ENCODE measurements around the gene TPSAB1. TPM values are rescaled to one million over a fixed set of nuclear protein-coding genes. Genes with fewer than 3 reads are reported as not detected.

Gene TPSAB1
- total RNA-seq, 1 donor from 2014 or later = not detected

- no peak overlapping the region for H3K4me3 Mint-ChIP-seq (ENCODE audit: unreplicated experiment)
- H3K27ac Mint-ChIP-seq (ENCODE audit: unreplicated experiment) = no peak overlapping the region
- no peak overlapping the region for H3K4me2 ChIP-seq (ENCODE audit: low read length)
- H3K27me3 Mint-ChIP-seq (ENCODE audit: low read depth, unreplicated experiment) = peaks cover 43% of the 10 kb centered on the region
- no peaks in the 10 kb centered on the region for H3K36me3 Mint-ChIP-seq (ENCODE audit: low read depth, unreplicated experiment)
- no peaks in the 10 kb centered on the region for H4K20me1 ChIP-seq (ENCODE audit: insufficient read depth, low read length)
- FAIRE-seq = no peak
- no peaks in the 10 kb centered on the region for H3K79me2 ChIP-seq (ENCODE audit: insufficient read depth, low read length)
- peaks cover 2% of the 10 kb centered on the region for H3K9me3 Mint-ChIP-seq (ENCODE audit: unreplicated experiment)
- peaks cover 27% of the 10 kb centered on the region for H3K27me3 ChIP-seq (ENCODE audit: insufficient read depth, low read length)
- H3K9ac ChIP-seq (ENCODE audit: low read length) = no peak overlapping the region
- DNase-seq (ENCODE audit: low read depth) = no peak
- TF ChIP-seq EZH2 (IDR thresholded peaks at IDR 0.05; ENCODE audit: insufficient read depth, low read length) = no peak
- TF ChIP-seq CTCF (IDR thresholded peaks at IDR 0.05; ENCODE audit: insufficient read depth, low read depth, low read length) = no peak
- no peaks in the 10 kb centered on the region for H3K4me1 ChIP-seq (ENCODE audit: insufficient read depth, low read length)
- no peaks in the 10 kb centered on the region for H3K36me3 ChIP-seq (ENCODE audit: insufficient read depth, low read length)
- peaks cover 4% of the 10 kb centered on the region for H3K4me1 Mint-ChIP-seq (ENCODE audit: low read depth, unreplicated experiment)
- H3K4me3 ChIP-seq (ENCODE audit: insufficient read depth, low read depth, low read length) = no peak overlapping the region
- H2AFZ ChIP-seq (ENCODE audit: low read depth, low read length) = no peak overlapping the region
- H3K9me3 ChIP-seq (ENCODE audit: insufficient read depth, low read depth, low read length) = no peaks in the 10 kb centered on the region
- H3K27ac ChIP-seq (ENCODE audit: low read depth, low read length) = no peak overlapping the region
Measured at GRCh38 chr16:1290063-1290501, 49.6 kb downstream of the TPSAB1 start.

DNA sequence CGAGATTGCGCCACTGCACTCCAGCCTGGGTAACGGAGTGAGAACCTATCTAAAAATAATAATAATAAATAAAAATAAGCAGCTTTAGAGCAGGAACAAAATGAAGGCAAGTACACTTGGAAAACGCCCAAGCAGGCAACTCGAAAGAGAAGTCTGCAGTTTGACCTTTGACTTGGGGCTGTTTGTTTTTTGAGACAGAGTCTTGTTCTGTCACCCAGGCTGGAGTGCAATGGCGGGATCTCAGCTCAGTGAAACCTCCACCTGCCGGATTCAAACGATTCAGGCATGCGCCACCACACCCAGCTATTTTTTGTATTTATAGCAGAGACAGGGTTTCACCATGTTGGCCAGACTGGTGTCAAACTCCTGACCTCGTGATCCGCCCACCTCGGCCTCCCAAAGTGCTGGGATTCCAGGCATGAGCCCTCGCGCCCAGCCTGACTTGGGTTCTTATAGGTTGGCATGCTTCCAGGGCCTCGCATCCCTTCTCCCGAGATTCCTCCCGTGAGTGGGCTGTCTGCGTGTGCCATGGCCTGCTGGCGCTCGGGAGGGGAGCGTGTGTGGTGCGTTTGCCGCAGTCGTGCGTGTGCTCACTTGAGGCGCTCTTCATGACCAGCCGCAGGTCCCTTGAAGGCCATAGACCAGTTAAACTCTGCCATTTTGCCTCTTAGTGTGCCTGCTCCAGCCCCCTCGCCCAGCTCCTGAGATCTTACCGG is 50.5 kb downstream of the TPSAB1 start:
- Mint-ChIP-seq H3K27me3 (ENCODE audit: low read depth, unreplicated experiment) (peaks cover 42% of the 10 kb centered on the region), H3K36me3 (ENCODE audit: low read depth, unreplicated experiment) (no peaks in the 10 kb centered on the region), H3K27ac (ENCODE audit: unreplicated experiment) (no peak overlapping the region), H3K9me3 (ENCODE audit: unreplicated experiment) (peaks cover 2% of the 10 kb centered on the region), H3K4me1 (ENCODE audit: low read depth, unreplicated experiment) (peaks cover 4% of the 10 kb centered on the region), H3K4me3 (ENCODE audit: unreplicated experiment) (no peak overlapping the region)
- Histone ChIP-seq H3K4me1 (ENCODE audit: insufficient read depth, low read length) (no peaks in the 10 kb centered on the region), H3K27ac (ENCODE audit: low read depth, low read length) (no peak overlapping the region), H4K20me1 (ENCODE audit: insufficient read depth, low read length) (no peaks in the 10 kb centered on the region), H2AFZ (ENCODE audit: low read depth, low read length) (no peak overlapping the region), H3K36me3 (ENCODE audit: insufficient read depth, low read length) (no peaks in the 10 kb centered on the region), H3K79me2 (ENCODE audit: insufficient read depth, low read length) (no peaks in the 10 kb centered on the region), H3K9ac (ENCODE audit: low read length) (no peak overlapping the region), H3K27me3 (ENCODE audit: insufficient read depth, low read length) (peaks cover 24% of the 10 kb centered on the region), H3K9me3 (ENCODE audit: insufficient read depth, low read depth, low read length) (no peaks in the 10 kb centered on the region), H3K4me2 (ENCODE audit: low read length) (no peak overlapping the region), H3K4me3 (ENCODE audit: insufficient read depth, low read depth, low read length) (no peak overlapping the region)
- no peak for FAIRE-seq
- DNase-seq (ENCODE audit: low read depth) = no peak
- TF ChIP-seq EZH2 (IDR thresholded peaks at IDR 0.05; ENCODE audit: insufficient read depth, low read length) = no peak
- no peak for TF ChIP-seq CTCF (IDR thresholded peaks at IDR 0.05; ENCODE audit: insufficient read depth, low read depth, low read length)

DNA sequence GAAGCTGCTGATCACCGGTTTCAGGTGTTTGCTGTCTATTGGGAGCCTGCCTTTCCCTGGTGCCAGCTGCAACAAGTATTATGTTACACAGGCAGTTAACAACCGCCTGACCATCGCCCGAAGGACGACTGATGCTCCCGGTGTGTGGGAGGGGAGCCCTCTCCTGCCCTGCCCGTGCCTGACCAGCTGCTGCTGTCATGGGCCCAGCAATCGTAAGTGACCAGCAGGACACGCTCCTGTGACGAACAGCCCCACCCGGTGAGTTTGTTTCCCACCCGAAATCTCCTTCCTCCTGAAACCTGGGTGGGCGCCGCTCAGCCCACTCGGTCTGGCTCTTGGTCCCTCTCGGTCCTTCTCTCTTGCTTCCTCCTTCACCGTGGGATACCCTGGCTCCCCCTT is 51.1 kb downstream of the TPSAB1 start:
- no peaks in the 10 kb centered on the region for H3K4me1 ChIP-seq (ENCODE audit: insufficient read depth, low read length)
- H3K9ac ChIP-seq (ENCODE audit: low read length) = no peak overlapping the region
- Mint-ChIP-seq H3K36me3 (ENCODE audit: low read depth, unreplicated experiment) (no peaks in the 10 kb centered on the region), H3K9me3 (ENCODE audit: unreplicated experiment) (peaks cover 2% of the 10 kb centered on the region), H3K27me3 (ENCODE audit: low read depth, unreplicated experiment) (peaks cover 39% of the 10 kb centered on the region), H3K4me3 (ENCODE audit: unreplicated experiment) (no peak overlapping the region), H3K27ac (ENCODE audit: unreplicated experiment) (no peak overlapping the region), H3K4me1 (ENCODE audit: low read depth, unreplicated experiment) (peaks cover 4% of the 10 kb centered on the region)
- no peak for TF ChIP-seq EZH2 (IDR thresholded peaks at IDR 0.05; ENCODE audit: insufficient read depth, low read length)
- no peak for TF ChIP-seq CTCF (IDR thresholded peaks at IDR 0.05; ENCODE audit: insufficient read depth, low read depth, low read length)
- no peak overlapping the region for H2AFZ ChIP-seq (ENCODE audit: low read depth, low read length)
- H3K4me3 ChIP-seq (ENCODE audit: insufficient read depth, low read depth, low read length) = no peak overlapping the region
- no peaks in the 10 kb centered on the region for H4K20me1 ChIP-seq (ENCODE audit: insufficient read depth, low read length)
- H3K4me2 ChIP-seq (ENCODE audit: low read length) = no peak overlapping the region
- no peaks in the 10 kb centered on the region for H3K79me2 ChIP-seq (ENCODE audit: insufficient read depth, low read length)
- H3K9me3 ChIP-seq (ENCODE audit: insufficient read depth, low read depth, low read length) = no peaks in the 10 kb centered on the region
- FAIRE-seq = no peak
- no peak for DNase-seq (ENCODE audit: low read depth)
- H3K27me3 ChIP-seq (ENCODE audit: insufficient read depth, low read length) = peaks cover 24% of the 10 kb centered on the region
- no peak overlapping the region for H3K27ac ChIP-seq (ENCODE audit: low read depth, low read length)
- H3K36me3 ChIP-seq (ENCODE audit: insufficient read depth, low read length) = no peaks in the 10 kb centered on the region
